ENCODE results near the gene TTLL13. TPM values are rescaled to one million over a fixed set of nuclear protein-coding genes. Genes with fewer than 3 reads are reported as not detected.

Gene TTLL13
- total and polyA plus RNA-seq, 2 of the 8 experiments (the other 6 are each of a cell fraction or from before 2014, with no cell fraction given), result 0.03 TPM; not detected in 1

DNA sequence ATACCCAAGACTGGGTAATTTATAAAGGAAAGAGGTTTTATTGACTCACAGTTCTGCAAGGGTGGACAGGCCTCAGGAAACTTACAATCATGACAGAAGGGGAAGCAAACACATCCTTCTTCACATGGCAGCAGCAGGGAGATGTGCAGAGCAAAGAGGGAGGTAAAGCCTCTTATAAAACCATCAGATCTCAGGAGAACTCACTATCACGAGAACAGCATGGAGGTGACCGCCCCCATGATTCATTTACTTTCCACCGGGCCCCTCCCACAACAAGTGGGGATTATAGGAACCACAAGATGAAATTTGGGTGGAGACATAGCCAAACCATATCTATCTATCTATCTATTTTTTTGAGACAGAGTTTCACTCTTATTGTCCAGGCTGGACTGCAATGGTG is 10.0 kb upstream of the TTLL13 start (continued):
- no peak for TF ChIP-seq JUN (IDR thresholded peaks at IDR 0.05; ENCODE audit: low read depth, low read length)
- TF ChIP-seq CHD1 (IDR thresholded peaks at IDR 0.05; ENCODE audit: low read depth, low read length), result no peak
- TF ChIP-seq SAP30 (IDR thresholded peaks at IDR 0.05; ENCODE audit: insufficient read depth, insufficient replicate concordance, low read length), result no peak
